Left lung (tissue), 10 donors: Measurements from ENCODE around the gene EFCAB14. TPM values are rescaled to one million over a fixed set of nuclear protein-coding genes. Genes with fewer than 3 reads are reported as not detected.

ENCODE experiments used
- ATAC-seq: fragments of 200-7000 bp; cut with Tn5 transposase; one replicate; pipeline ENCODE4 v1.9.1; 2020; ENCODE audit warnings: moderate library complexity
- DNase-seq, 4 donors: peaks; one replicate each; pipeline ENCODE4 v3.0.0-alpha.2; 2013 to 2020
- H3K27ac ChIP-seq, 2 donors: fragments of 200-600 bp; sonication (generic) in 1 of 2; one replicate each; pipeline versions ENCODE4 v1.5.0 to v1.8.0; 2020 to 2021
- H3K27me3 ChIP-seq, 2 donors: fragments of 200-600 bp; sonication (generic) in 1 of 2; one replicate each; pipeline versions ENCODE4 v1.5.0 to v1.8.0; 2020 to 2021
- H3K36me3 ChIP-seq, 2 donors: fragments of 200-600 bp; sonication (generic) in 1 of 2; one replicate each; pipeline versions ENCODE4 v1.5.0 to v1.8.0; 2020 to 2021
- H3K4me1 ChIP-seq, 2 donors: fragments of 200-600 bp; one replicate each; pipeline ENCODE4 v1.8.0; 2021
- H3K4me3 ChIP-seq, 2 donors: fragments of 200-600 bp; sonication (generic) in 1 of 2; one replicate each; pipeline versions ENCODE4 v1.5.0 to v1.8.0; 2020 to 2021; ENCODE audit warnings: mild to moderate bottlenecking in 1 of 2
- H3K9me3 ChIP-seq, 2 donors: fragments of 200-600 bp; sonication (generic) in 1 of 2; one replicate each; pipeline versions ENCODE4 v1.5.0 to v1.8.0; 2020 to 2021
- CTCF ChIP-seq, 2 donors: fragments of 200-600 bp; sonication (generic) in 1 of 2; IDR thresholded peaks; one replicate each; pipeline versions ENCODE4 v1.5.0 to v1.8.0; 2021; ENCODE audit warnings: antibody characterized with exemption in 2 of 2
- intact Hi-C, 2 donors: fragments of 100-400 bp; cut with DNase I; formaldehyde crosslinking; loops; one replicate each; pipeline versions ENCODE4 v1.11.2 to v1.14.2; 2022
- polyA plus RNA-seq, 6 donors: library from polyadenylated mRNA; unstranded; fragments of 120-200 nt; gene quantifications; one replicate each; pipeline ENCODE4 v1.2.1, GENCODE V29; 2013; ENCODE audit not compliant: insufficient read length in 6 of 6
- total RNA-seq, 2 donors: library from RNA; stranded (reverse); fragmentation: NEBNext Ultra II Directional; extraction: Animal tissue kit (Norgen Biotek cat#: 25700); gene quantifications; one replicate each; pipeline ENCODE4 v1.2.1, GENCODE V29; 2021
- donor health status: DM: no; HTN: yes; CAD: no.
- donor health status: DM: no; HTN: no; CAD: no.

EFCAB14 gene
- total and polyA plus RNA-seq, 8 donors: 102 to 124 (median 114) TPM

- intact Hi-C loops: no loop called here
- Histone ChIP-seq H3K27ac (no peak overlapping the region), H3K36me3 (no peaks in the 10 kb centered on the region), H3K9me3 (peaks cover 0 to 12% of the 10 kb centered on the region in 2 donors), H3K4me3 (no peak overlapping the region), H3K4me1 (peaks cover 5 to 8% of the 10 kb centered on the region in 2 donors), H3K27me3 (no peaks in the 10 kb centered on the region)
- TF ChIP-seq CTCF (IDR thresholded peaks at IDR 0.05): no peak
- no peak for ATAC-seq
- DNase-seq: no peak
Observed at GRCh38 chr1:46764402-46764801, 45.5 kb upstream of the EFCAB14 start.

GRCh38 chr1:46761740-46762139, 42.8 kb upstream of the EFCAB14 start:
- no peak for TF ChIP-seq CTCF (IDR thresholded peaks at IDR 0.05)
- ATAC-seq (no peak), DNase-seq (no peak)
- Histone ChIP-seq H3K36me3 (no peaks in the 10 kb centered on the region), H3K27me3 (no peaks in the 10 kb centered on the region), H3K4me1 (no peaks in the 10 kb centered on the region), H3K9me3 (no peaks in the 10 kb centered on the region), H3K4me3 (no peak overlapping the region), H3K27ac (no peak overlapping the region)
- intact Hi-C loops: no loop called here

GRCh38 chr1:46760558-46761166, 41.7 kb upstream of the EFCAB14 start:
- Histone ChIP-seq H3K4me3 (no peak overlapping the region), H3K27me3 (no peaks in the 10 kb centered on the region), H3K27ac (no peak overlapping the region), H3K4me1 (no peaks in the 10 kb centered on the region), H3K36me3 (no peaks in the 10 kb centered on the region), H3K9me3 (no peaks in the 10 kb centered on the region)
- TF ChIP-seq CTCF (IDR thresholded peaks at IDR 0.05): no peak
- DNase-seq (no peak), ATAC-seq (no peak)
- intact Hi-C loops: no loop called here

GRCh38 chr1:46757956-46758528, 39.1 kb upstream of the EFCAB14 start:
- no peaks in the 10 kb centered on the region for H3K4me1 ChIP-seq
- ATAC-seq (peak; percentile 68), DNase-seq (no peak)

More at GRCh38 chr1:46757956-46758528, 39.1 kb upstream of the EFCAB14 start:
- intact Hi-C loops: no loop called here
- Histone ChIP-seq H3K27ac (peak overlapping the region; percentile 53 to 72), H3K4me3 (no peak overlapping the region), H3K36me3 (no peaks in the 10 kb centered on the region), H3K9me3 (no peaks in the 10 kb centered on the region), H3K27me3 (no peaks in the 10 kb centered on the region)
- no peak for TF ChIP-seq CTCF (IDR thresholded peaks at IDR 0.05)
